GM18517 (cell line): ENCODE results near the gene EIF5AL1.
"Not testable (repeated sequence)": the region's sequence is repeated elsewhere in the genome, so short reads cannot be mapped to it uniquely, and the experiment has no call there.

ENCODE experiments used
- ATAC-seq: cut with Tn5 transposase; IDR thresholded peaks from one replicate; pipeline ENCODE4 v1.9.1; 2021; ENCODE audit warnings: mild to moderate bottlenecking, moderate library complexity; ENCODE audit not compliant: unreplicated experiment

EIF5AL1 gene

DNA sequence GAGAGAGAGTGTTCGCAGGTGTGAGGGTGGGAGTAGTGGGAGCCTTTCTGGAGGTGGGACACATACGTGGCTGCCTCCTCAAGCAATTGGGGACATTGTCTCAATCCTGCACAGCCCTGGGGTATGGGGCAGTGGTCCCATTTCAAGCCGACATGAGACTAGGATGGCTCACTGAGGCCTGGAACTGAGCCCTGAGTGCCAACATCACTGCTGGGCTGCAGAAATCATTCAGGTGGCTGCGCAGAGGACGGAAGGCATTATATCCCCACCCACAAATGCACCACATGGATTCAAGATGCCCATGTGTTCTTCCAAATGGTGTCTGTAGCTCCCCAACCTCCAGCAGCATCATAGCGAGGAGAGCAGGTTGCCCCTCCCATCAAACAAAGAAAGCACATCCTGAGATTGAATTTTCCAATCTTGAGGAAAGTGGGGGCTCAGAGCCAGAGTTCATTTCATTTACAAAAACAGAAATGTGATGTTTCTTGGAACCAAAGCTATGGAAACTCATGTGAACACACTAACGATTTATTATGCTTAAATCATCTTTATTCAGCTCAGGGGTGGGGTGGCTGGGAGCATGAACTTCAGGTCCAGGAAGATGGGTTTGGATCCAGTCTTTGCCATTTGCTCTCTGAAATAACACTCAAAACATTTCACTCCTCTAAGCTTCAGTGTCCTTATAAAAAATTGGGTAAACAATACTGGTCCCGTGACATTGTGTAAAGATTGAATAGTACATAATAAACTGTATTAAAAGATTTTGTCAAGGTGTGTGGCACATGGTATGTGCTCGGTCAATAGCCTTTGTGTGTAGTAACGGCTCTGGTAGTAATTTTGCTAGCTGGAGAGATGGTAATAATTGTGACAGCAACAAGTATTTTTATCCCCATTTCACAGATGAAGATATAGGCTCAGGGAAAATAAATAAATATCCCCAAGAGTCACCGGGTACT lies 43.3 kb downstream of the EIF5AL1 start:
- ATAC-seq: no peak

DNA sequence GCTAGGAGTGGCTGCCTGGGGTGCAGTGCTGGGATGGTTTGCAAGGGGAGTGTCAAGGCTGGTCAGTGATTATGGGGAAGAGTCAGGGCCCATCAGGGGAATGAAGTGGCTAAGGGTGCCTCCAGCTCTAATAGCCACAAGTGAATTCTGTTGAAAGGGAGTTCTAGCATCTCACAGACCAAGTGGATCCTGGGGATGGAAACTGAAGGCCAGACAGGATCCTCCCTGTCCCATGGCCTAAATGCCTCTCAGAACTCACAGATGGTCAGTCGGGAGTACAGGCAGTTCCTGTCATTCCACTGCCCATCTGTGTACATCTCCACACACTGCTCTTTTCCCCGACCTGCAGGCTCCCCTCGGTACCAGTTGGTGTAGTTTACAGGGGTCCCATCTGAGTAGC lies 44.6 kb downstream of the EIF5AL1 start:
- ATAC-seq: not testable (repeated sequence)

DNA sequence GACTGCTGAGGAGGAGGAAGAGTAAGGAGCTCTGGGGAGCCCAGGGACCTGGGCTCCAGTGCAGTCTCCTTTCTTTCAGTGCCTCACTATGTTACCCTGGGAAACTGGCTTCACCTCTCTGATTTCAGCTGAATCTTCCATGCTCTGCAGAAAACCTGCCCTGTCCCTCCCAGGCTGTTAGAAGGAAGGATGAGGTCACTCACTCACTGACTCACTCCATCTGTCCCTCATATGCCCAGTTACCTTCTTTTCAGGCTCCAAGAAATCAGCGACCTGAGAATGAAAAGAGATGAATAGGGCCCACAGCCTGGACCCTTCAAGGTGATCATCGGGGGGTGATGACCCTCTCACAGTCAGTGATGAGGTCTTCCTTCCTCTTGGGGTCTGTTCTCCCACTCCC lies 47.4 kb downstream of the EIF5AL1 start:
- ATAC-seq: no peak

DNA sequence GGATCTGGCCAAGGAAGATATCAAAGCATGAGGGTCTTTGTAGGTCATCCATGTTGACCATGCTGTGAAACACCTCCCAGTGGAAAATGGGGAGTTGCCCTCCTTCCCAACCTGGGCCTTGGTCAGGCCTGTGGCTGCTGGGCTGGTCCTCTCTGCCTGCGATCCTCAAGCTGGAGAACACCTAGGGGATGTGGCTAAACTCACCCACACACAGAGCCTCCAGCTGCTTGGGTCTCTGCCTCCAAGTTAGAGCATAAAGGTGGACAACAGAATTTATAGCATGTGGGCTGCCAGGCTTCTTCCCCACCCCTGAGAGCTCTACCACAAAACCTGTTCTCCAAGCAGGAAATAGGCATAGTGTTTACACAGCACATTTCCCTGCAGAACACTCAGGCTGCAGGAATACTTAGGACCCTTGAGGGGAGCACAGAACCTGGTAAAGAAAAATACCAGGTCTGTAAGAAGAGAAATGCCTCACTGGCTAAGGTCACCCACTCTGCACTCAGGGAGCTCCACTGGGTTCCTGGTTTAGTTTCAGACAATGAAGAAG lies 47.9 kb downstream of the EIF5AL1 start, which contains the start of gene SFTPA2:
Gene SFTPA2, minus strand, starts transcription at position 248 of the 550 bp plus-strand sequence. CDS start 924 bp downstream, outside the sequence.
- no peak for ATAC-seq

DNA sequence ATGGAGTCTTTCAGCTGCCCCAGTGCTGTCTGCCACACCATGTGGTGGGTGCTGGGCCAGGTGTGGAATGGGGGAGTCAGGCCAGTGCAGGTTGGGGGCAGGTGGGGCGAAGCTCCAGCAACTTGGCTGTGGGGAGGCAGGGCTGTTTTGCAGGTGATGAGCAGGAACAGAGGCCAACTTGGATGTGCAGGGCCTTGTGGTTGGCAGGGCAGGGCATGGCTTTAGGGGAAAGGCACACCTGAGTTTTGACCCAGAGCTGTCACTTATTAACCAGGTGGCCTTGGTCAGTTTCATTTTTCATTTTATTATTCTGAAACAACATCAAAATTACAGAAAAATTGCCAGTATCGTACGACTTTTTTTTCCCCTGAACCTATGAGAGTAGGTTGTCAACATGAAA lies 48.9 kb downstream of the EIF5AL1 start:
- no peak for ATAC-seq

DNA sequence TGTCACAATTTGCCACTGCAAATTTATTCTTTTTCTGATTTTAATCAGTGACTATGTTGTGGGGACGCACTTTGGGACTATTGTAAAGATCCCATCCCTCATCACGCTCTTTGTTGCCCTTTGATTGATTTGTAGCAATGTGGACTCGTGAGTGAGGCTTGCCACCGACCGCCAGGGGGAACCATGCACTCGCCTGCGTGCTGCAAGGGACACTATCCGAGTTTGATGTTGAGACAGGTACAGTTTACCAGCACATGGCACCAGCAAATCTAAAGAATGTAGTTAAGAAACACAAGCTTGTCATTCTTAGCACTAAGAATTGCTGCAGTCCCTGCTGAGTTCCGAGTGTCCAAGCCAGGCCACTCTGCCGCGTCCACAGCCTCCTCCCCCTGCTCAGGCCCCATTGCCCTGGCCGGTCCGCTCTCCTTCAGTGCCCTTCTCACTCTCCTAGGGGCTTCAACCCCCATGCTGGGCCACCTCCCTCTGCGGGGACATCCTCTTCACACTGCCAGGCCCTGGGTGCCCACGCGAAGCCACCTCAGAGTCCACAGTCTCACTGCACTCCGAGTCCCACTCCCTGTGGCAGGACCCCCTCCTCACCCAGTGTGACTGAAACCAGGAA lies 49.9 kb downstream of the EIF5AL1 start:
- no peak for ATAC-seq

DNA sequence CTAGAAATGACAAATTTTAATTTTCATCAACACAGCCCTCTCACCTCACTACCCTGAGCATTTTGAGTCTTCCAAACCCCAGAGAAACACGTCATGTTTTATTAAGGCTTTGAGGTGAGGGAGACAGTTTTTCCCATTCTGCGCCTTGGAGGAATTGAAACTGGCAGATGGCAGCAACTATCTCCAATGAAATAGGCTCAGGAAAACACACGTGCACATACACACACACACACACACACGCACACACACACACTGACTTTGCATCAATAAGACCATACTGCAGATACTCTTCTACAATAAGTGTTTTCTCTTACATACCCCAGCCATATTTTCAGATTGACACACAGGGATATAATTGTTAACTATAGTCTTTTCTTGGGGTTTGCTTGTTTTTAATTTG lies 51.1 kb downstream of the EIF5AL1 start:
- ATAC-seq: no peak
